NT2/D1 (cell line): Measurements from ENCODE around the gene DAPK1.

ENCODE experiments used
- DNase-seq: peaks from one replicate; pipeline ENCODE4 v3.0.0-alpha.2; 2011; ENCODE audit warnings: low read depth, low spot score
- H3K27me3 ChIP-seq: 2 replicates; pipeline ENCODE4 v1.6.0; 2011; ENCODE audit warnings: mild to moderate bottlenecking; ENCODE audit not compliant: insufficient read length, insufficient read depth
- H3K36me3 ChIP-seq: 2 replicates; pipeline ENCODE4 v1.6.1; 2011; ENCODE audit warnings: mild to moderate bottlenecking, low read length, mixed read lengths; ENCODE audit not compliant: insufficient read depth, insufficient read length
- H3K4me1 ChIP-seq: 2 replicates; pipeline ENCODE4 v1.5.1; 2011; ENCODE audit not compliant: insufficient read depth, insufficient read length
- H3K4me3 ChIP-seq: 2 replicates; pipeline ENCODE4 v1.5.1; 2011; ENCODE audit warnings: low read depth; ENCODE audit not compliant: insufficient read length
- H3K9ac ChIP-seq: 2 replicates; pipeline ENCODE4 v1.6.0; 2011; ENCODE audit warnings: low read depth; ENCODE audit not compliant: insufficient read length
- H3K9me3 ChIP-seq: 2 replicates; pipeline ENCODE4 v1.5.1; 2011; ENCODE audit warnings: mild to moderate bottlenecking, low read length; ENCODE audit not compliant: insufficient read depth
- SUZ12 ChIP-seq: IDR thresholded peaks from 2 replicates; pipeline ENCODE4 v1.6.1; 2011; ENCODE audit not compliant: insufficient read length, insufficient read depth; ENCODE audit errors: extremely low read depth
- YY1 ChIP-seq: IDR thresholded peaks from 2 replicates; pipeline ENCODE4 v1.6.1; 2011; ENCODE audit not compliant: insufficient read length, insufficient read depth
- ZNF274 ChIP-seq: IDR thresholded peaks from 2 replicates; pipeline ENCODE4 v1.6.1; 2011; ENCODE audit warnings: mild to moderate bottlenecking, low read depth, low read length

DAPK1 gene

DNA sequence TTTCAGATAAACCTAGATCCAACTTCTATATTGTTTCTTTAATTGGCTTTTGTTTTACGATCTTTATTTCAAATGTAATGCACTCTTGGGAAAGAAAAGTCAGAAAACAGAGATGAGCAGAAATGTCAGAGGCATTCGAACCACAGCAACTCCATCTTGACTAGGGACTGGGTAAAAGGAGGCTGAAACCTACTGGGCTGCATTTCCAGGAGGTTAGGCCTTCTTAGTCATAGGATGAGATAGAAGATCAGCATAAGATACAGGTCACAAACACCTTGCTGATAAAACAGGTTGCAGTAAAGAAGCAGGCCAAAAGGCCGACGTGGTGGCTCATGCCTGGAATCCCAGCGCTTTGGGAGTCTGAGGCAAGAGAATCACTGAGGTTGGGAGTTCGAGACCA is 30.5 kb upstream of the DAPK1 start:
- Histone ChIP-seq H3K4me3 (no peak overlapping the region), H3K9me3 (no peaks in the 10 kb centered on the region), H3K9ac (no peak overlapping the region), H3K36me3 (no peaks in the 10 kb centered on the region), H3K4me1 (no peaks in the 10 kb centered on the region), H3K27me3 (no peaks in the 10 kb centered on the region)
- no peak for DNase-seq
- no peak for TF ChIP-seq ZNF274
- no peak for TF ChIP-seq YY1

DNA sequence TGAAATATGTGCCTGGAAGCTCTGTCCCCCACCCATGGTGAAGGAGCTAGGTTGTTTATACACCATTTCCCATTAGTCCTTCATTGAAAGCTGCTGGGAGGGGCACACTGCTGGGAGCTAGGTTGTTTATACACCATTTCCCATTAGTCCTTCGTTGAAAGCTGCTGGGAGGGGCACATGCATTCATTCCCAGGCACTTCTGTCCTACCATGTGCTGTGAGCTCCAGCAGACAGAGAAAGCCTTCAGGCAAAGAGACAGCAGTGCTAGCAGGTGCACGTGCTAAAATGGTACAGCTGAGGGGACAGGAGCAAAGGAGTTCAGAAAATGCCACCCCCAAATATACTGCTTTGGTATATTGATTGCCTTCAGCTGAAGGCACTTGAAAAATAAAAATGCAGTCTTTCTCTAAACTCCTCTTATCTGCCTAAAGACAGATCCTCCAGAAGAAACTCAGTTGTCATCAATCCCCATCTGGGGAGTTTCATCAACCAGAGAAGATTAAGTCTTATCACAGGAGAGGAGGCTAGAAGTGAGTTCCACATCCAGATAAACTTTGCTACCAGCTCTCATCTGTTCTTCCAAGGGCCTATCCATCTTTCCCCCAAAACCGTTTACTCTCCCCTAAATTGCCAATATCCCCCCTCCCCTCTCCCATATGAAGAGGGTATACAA is 27.7 kb upstream of the DAPK1 start:
- no peak overlapping the region for H3K4me3 ChIP-seq
- no peaks in the 10 kb centered on the region for H3K36me3 ChIP-seq
- no peaks in the 10 kb centered on the region for H3K9me3 ChIP-seq
- TF ChIP-seq ZNF274 (no peak), YY1 (no peak), SUZ12 (no peak)
- no peak for DNase-seq
- H3K4me1 ChIP-seq, result no peaks in the 10 kb centered on the region
- H3K9ac ChIP-seq, result no peak overlapping the region
- no peaks in the 10 kb centered on the region for H3K27me3 ChIP-seq

DNA sequence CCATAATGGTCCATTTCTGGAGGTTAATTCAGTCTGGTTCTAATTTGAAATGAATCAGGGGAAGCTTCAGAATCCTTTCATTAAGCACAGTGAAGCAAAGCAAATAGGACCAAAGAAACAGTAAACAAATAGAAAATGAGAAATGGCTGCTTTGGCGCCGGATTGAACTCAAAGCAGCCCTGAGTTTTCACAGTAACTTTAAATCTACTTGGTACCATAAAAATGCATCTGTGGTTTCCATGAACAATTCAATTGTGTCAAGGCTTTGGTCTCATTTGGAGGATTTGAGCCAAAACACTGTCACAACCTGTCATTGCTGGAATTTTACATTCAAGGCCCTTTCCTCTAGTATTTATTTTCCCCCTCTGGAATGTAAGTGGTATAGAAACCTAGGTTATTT is 25.9 kb upstream of the DAPK1 start:
- no peak for DNase-seq
- H3K9me3 ChIP-seq, result no peaks in the 10 kb centered on the region
- H3K36me3 ChIP-seq, result no peaks in the 10 kb centered on the region
- no peaks in the 10 kb centered on the region for H3K27me3 ChIP-seq
- H3K4me1 ChIP-seq, result no peaks in the 10 kb centered on the region
- TF ChIP-seq ZNF274 (no peak), YY1 (no peak), SUZ12 (no peak)
- H3K4me3 ChIP-seq, result no peak overlapping the region
- no peak overlapping the region for H3K9ac ChIP-seq

GRCh38 chr9:87475463-87475862 is 22.2 kb upstream of the DAPK1 start:
- Histone ChIP-seq H3K9ac (no peak overlapping the region), H3K4me3 (no peak overlapping the region), H3K4me1 (no peaks in the 10 kb centered on the region), H3K36me3 (no peaks in the 10 kb centered on the region), H3K27me3 (no peaks in the 10 kb centered on the region), H3K9me3 (no peaks in the 10 kb centered on the region)
- no peak for DNase-seq
- no peak for TF ChIP-seq YY1
- no peak for TF ChIP-seq SUZ12
- TF ChIP-seq ZNF274, result no peak

GRCh38 chr9:87478226-87478992 is 19.3 kb upstream of the DAPK1 start:
- Histone ChIP-seq H3K4me1 (no peaks in the 10 kb centered on the region), H3K4me3 (no peak overlapping the region), H3K9me3 (no peaks in the 10 kb centered on the region), H3K36me3 (no peaks in the 10 kb centered on the region), H3K9ac (no peak overlapping the region), H3K27me3 (no peaks in the 10 kb centered on the region)
- DNase-seq, result no peak
- TF ChIP-seq SUZ12 (no peak), YY1 (no peak), ZNF274 (no peak)

DNA sequence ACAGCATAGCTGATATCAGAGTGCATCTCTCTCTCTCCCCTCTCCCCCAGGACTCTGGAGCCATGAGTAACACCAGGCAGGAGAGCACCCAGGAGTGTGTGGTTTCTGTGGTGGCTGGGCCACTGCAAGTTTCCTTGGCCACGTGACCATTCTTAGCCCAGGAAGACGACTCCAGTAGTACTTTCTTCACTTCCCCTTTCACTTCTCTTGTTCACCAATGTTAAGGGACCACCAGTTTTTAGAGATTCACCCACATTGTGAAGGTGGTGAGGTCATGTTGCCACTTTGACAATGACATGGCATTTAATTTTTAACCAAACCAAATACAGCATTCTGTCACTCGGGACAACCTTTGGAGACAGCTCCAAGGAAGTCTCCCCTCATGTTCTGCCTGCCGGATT is 17.9 kb upstream of the DAPK1 start:
- no peaks in the 10 kb centered on the region for H3K27me3 ChIP-seq
- H3K9me3 ChIP-seq, result no peaks in the 10 kb centered on the region
- H3K9ac ChIP-seq, result no peak overlapping the region
- no peaks in the 10 kb centered on the region for H3K36me3 ChIP-seq
- no peak overlapping the region for H3K4me3 ChIP-seq
- no peak for TF ChIP-seq ZNF274
- TF ChIP-seq YY1, result no peak
- TF ChIP-seq SUZ12, result no peak
- DNase-seq, result no peak
- H3K4me1 ChIP-seq, result no peaks in the 10 kb centered on the region

GRCh38 chr9:87481890-87482855 is 15.5 kb upstream of the DAPK1 start:
- H3K27me3 ChIP-seq, result no peaks in the 10 kb centered on the region
- no peaks in the 10 kb centered on the region for H3K9me3 ChIP-seq
- no peaks in the 10 kb centered on the region for H3K36me3 ChIP-seq
- no peak for DNase-seq
- H3K4me1 ChIP-seq, result no peaks in the 10 kb centered on the region
- H3K4me3 ChIP-seq, result no peak overlapping the region
- no peak overlapping the region for H3K9ac ChIP-seq
- no peak for TF ChIP-seq ZNF274
- TF ChIP-seq YY1, result no peak
- no peak for TF ChIP-seq SUZ12
